GM23248 (cell line): ENCODE measurements around the gene PANX2.

ENCODE experiments used
- EZH2 ChIP-seq: fragments of 200-600 bp; sonication (generic); IDR thresholded peaks from 2 replicates; pipeline ENCODE4 v1.6.1; 2018; ENCODE audit warnings: antibody characterized with exemption, mild to moderate bottlenecking; ENCODE audit not compliant: insufficient read depth, poor library complexity, severe bottlenecking
- EZH2phosphoT487 ChIP-seq: fragments of 200-600 bp; sonication (generic); IDR thresholded peaks from 2 replicates; pipeline ENCODE4 v1.6.1; 2018; ENCODE audit warnings: antibody characterized with exemption, moderate library complexity, mild to moderate bottlenecking, low read depth; ENCODE audit not compliant: insufficient read depth

GRCh38 chr22:50174382-50175190 lies 4.1 kb downstream of the PANX2 start:
- no peak for TF ChIP-seq EZH2
- TF ChIP-seq EZH2phosphoT487 = no peak
